GM12801 (cell line): ENCODE data around the gene TMEM72.

Source experiments
- TF ChIP-seq, protein P1 (sequence below): IDR thresholded peaks from one replicate; pipeline ENCODE4 v1.5.1; 2011; ENCODE audit warnings: control low read depth; ENCODE audit not compliant: insufficient read length; ENCODE audit errors: extremely low read depth

The TMEM72 gene

GRCh38 chr10:44911081-44911540 is at the start of gene TMEM72:
Gene TMEM72, plus strand, starts transcription at chr10:44911337. Its CDS starts 176 bp downstream, at chr10:44911513.
- TF ChIP-seq, protein P1, sequence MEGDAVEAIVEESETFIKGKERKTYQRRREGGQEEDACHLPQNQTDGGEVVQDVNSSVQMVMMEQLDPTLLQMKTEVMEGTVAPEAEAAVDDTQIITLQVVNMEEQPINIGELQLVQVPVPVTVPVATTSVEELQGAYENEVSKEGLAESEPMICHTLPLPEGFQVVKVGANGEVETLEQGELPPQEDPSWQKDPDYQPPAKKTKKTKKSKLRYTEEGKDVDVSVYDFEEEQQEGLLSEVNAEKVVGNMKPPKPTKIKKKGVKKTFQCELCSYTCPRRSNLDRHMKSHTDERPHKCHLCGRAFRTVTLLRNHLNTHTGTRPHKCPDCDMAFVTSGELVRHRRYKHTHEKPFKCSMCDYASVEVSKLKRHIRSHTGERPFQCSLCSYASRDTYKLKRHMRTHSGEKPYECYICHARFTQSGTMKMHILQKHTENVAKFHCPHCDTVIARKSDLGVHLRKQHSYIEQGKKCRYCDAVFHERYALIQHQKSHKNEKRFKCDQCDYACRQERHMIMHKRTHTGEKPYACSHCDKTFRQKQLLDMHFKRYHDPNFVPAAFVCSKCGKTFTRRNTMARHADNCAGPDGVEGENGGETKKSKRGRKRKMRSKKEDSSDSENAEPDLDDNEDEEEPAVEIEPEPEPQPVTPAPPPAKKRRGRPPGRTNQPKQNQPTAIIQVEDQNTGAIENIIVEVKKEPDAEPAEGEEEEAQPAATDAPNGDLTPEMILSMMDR, result no peak

DNA sequence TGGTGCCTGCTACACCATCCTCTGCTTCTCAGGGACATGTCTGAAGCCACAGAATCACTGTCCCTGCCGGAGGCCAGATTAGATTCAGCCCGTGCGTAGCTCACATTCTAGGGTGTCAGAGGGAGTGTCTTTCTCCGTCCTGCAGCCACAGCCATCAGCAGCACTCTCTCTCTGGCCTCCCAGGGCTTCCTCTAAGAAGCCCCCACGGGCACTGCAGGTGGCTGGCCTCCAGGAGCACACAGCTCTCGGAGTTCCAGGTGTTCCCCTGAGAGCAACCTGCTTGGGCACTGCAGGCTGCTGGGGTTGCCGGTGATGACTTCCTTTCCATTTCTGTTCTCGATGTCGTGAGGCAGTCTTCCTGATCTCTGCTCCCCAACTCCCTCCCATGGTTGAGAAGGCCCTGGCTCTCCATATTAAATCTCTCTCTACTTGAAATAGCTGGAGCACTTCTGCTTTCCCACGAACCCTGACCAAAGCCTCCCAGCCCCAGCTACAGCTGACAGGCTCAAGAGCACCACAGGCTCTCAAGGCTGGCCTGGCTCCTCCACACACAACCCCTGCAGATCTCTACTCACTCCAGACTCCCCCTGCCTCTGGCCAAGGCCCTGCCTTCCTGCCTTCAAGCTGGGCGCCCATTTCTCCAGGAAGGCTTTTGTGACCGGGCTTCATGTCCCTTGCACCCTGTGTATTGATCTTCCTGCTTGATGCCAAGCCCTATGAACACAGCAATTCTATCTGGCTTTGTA is 49.0 kb upstream of the TMEM72 start:
- TF ChIP-seq, protein P1, result no peak

DNA sequence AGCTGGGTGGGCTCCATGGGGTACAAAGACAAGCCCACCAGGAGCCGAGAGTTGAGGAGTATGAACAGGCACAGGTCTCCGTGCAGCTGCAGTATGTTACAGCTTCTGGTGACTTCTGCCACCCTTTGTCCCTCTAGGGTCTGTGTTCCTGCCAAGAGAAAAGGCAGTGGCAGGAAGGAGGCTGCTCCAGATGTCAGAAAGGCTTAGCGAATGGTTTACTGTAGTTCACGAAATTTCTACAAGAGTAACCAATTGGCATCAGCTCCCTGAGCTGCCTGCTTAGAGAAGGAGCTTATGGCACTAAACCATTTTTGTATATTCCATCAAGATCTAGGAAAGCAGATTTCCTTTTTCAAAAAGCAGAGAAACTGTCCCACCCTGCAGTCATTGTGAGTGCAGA is 48.2 kb upstream of the TMEM72 start:
- TF ChIP-seq, protein P1, result no peak

DNA sequence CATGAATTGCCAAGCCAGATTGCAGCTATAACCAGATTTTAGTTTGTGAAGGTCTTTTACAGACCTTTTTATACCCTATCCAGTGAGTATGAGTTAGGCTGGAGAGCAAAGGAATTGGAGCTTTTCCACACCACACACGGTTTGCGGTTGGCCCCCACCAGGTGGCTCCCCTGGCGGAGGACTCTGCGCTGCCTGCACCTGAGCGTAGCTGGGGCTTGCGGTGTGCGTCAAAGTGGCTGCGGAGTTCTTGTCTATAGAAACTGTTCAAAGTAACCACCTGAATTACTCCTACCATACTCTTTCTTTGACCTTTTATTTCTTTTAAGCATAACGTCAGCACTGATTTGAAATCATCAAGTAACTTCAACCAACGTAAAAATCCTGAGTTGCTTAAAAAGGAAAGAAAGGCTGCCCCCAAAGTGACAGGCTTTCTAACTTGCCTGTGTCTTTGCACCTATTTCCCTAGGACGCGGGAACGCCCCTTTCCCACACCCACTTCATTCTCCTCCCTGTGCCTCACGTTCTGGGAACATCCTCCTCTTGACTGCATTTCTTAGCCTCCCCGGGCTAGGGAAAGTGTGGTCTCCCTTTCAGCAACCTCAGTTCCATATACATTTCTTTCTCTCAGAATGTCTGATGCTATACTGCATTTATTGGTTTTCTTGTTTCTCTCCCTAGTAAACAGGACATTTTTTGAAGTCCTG is 47.6 kb upstream of the TMEM72 start:
- TF ChIP-seq, protein P1, result no peak

DNA sequence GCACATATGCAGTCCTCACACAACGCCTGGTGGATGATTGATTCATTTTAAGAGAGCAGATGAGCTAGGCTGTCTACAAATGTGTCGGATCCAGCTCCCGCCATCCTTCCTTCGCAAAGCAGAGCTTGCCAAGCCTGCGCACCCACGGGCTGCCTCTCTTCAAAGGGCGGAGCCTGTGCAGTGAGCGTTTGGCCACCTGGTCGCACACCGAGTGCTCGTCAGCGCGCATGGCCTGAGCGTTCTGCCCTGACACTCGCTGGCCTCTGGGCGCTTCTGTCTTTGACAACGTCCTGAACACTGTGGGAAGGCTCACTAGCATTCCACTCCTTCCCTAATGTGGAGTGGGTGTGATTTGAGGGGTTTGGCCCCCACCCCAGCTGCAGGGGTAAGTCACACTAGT is 47.1 kb upstream of the TMEM72 start:
- TF ChIP-seq, protein P1, result no peak

GRCh38 chr10:44864637-44865288 is 46.4 kb upstream of the TMEM72 start:
- TF ChIP-seq, protein P1, result no peak

DNA sequence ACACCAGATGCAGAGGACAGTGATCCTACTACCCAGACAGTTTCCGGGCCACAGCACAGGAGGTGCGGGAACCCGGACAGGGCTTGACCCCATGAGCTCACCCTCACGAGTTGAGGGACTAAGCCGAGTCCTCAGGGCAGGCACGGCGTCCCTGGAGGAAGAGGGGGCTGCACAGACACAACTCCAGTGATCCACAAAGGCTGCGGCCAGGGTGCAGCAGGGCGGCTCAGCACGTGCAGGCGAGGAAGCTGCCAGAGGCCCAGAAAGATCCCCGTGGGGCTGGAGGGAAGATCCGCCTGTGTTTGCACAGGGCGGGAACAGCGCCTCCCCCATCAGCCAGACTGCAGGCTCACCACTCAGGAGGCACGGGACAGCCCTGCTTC is 45.9 kb upstream of the TMEM72 start:
- TF ChIP-seq, protein P1, result no peak
